ENCODE results near the gene TBL2. TPM values are rescaled to one million over a fixed set of nuclear protein-coding genes. Genes with fewer than 3 reads are reported as not detected.
"Not testable (repeated sequence)": the region's sequence is repeated elsewhere in the genome, so short reads cannot be mapped to it uniquely, and the experiment has no call there.

Gene TBL2
- total RNA-seq, 1 experiment from 2014 or later = 34.5 TPM

GRCh38 chr7:73541722-73542121 lies 36.7 kb downstream of the TBL2 start:
- H3K4me3 ChIP-seq (ENCODE audit: insufficient read depth, low read depth, low read length) = no peak overlapping the region
- no peak for DNase-seq

GRCh38 chr7:73539709-73540108 lies 38.7 kb downstream of the TBL2 start:
- DNase-seq = no peak
- Histone ChIP-seq H3K4me3 (ENCODE audit: insufficient read depth, low read depth, low read length) (no peak overlapping the region), H3K36me3 (replicated peaks; ENCODE audit: control insufficient read depth, insufficient read depth, low read length) (peaks cover 15% of the 10 kb centered on the region), H3K27me3 (ENCODE audit: control insufficient read depth, insufficient read depth, low read length) (no peaks in the 10 kb centered on the region)

More at GRCh38 chr7:73541722-73542121, 36.7 kb downstream of the TBL2 start:
- Histone ChIP-seq H3K27me3 (ENCODE audit: control insufficient read depth, insufficient read depth, low read length) (no peaks in the 10 kb centered on the region), H3K36me3 (replicated peaks; ENCODE audit: control insufficient read depth, insufficient read depth, low read length) (peaks cover 12% of the 10 kb centered on the region)

- H3K4me3 ChIP-seq (ENCODE audit: insufficient read depth, low read depth, low read length); DNase-seq; H3K27me3 ChIP-seq (ENCODE audit: control insufficient read depth, insufficient read depth, low read length): not testable (repeated sequence)
- H3K36me3 ChIP-seq (replicated peaks; ENCODE audit: control insufficient read depth, insufficient read depth, low read length) = peaks cover 13% of the 10 kb centered on the region
Observed at GRCh38 chr7:73538510-73538909, 39.9 kb downstream of the TBL2 start.

- DNase-seq = no peak
- Histone ChIP-seq H3K36me3 (replicated peaks; ENCODE audit: control insufficient read depth, insufficient read depth, low read length) (peaks cover 13% of the 10 kb centered on the region), H3K4me3 (ENCODE audit: insufficient read depth, low read depth, low read length) (no peak overlapping the region), H3K27me3 (ENCODE audit: control insufficient read depth, insufficient read depth, low read length) (no peaks in the 10 kb centered on the region)
Observed at GRCh38 chr7:73537051-73537450, 41.3 kb downstream of the TBL2 start.

- Histone ChIP-seq H3K4me3 (ENCODE audit: insufficient read depth, low read depth, low read length) (no peak overlapping the region), H3K27me3 (ENCODE audit: control insufficient read depth, insufficient read depth, low read length) (no peaks in the 10 kb centered on the region), H3K36me3 (replicated peaks; ENCODE audit: control insufficient read depth, insufficient read depth, low read length) (peaks cover 13% of the 10 kb centered on the region)
- DNase-seq = no peak
Observed at GRCh38 chr7:73536479-73536878, 41.9 kb downstream of the TBL2 start.

GRCh38 chr7:73535918-73536317 lies 42.5 kb downstream of the TBL2 start:
- DNase-seq; H3K4me3 ChIP-seq (ENCODE audit: insufficient read depth, low read depth, low read length); H3K27me3 ChIP-seq (ENCODE audit: control insufficient read depth, insufficient read depth, low read length): not testable (repeated sequence)
- peaks cover 13% of the 10 kb centered on the region for H3K36me3 ChIP-seq (replicated peaks; ENCODE audit: control insufficient read depth, insufficient read depth, low read length)

GRCh38 chr7:73533742-73534141 lies 44.6 kb downstream of the TBL2 start:
- no peak overlapping the region for H3K4me3 ChIP-seq (ENCODE audit: insufficient read depth, low read depth, low read length)
- H3K27me3 ChIP-seq (ENCODE audit: control insufficient read depth, insufficient read depth, low read length) = no peaks in the 10 kb centered on the region
- H3K36me3 ChIP-seq (replicated peaks; ENCODE audit: control insufficient read depth, insufficient read depth, low read length) = peaks cover 5% of the 10 kb centered on the region
- no peak for DNase-seq

GRCh38 chr7:73532224-73532623 lies 46.2 kb downstream of the TBL2 start:
- DNase-seq = no peak
- Histone ChIP-seq H3K36me3 (replicated peaks; ENCODE audit: control insufficient read depth, insufficient read depth, low read length) (peaks cover 5% of the 10 kb centered on the region), H3K4me3 (ENCODE audit: insufficient read depth, low read depth, low read length) (no peak overlapping the region), H3K27me3 (ENCODE audit: control insufficient read depth, insufficient read depth, low read length) (no peaks in the 10 kb centered on the region)

GRCh38 chr7:73530800-73531199 lies 47.6 kb downstream of the TBL2 start:
- no peak overlapping the region for H3K4me3 ChIP-seq (ENCODE audit: insufficient read depth, low read depth, low read length)
- no peaks in the 10 kb centered on the region for H3K36me3 ChIP-seq (replicated peaks; ENCODE audit: control insufficient read depth, insufficient read depth, low read length)
- no peak for DNase-seq
- H3K27me3 ChIP-seq (ENCODE audit: control insufficient read depth, insufficient read depth, low read length) = no peaks in the 10 kb centered on the region

GRCh38 chr7:73526896-73527821 lies 51.2 kb downstream of the TBL2 start:
- H3K36me3 ChIP-seq (replicated peaks; ENCODE audit: control insufficient read depth, insufficient read depth, low read length) = no peaks in the 10 kb centered on the region
- no peaks in the 10 kb centered on the region for H3K27me3 ChIP-seq (ENCODE audit: control insufficient read depth, insufficient read depth, low read length)
- DNase-seq = no peak
- no peak overlapping the region for H3K4me3 ChIP-seq (ENCODE audit: insufficient read depth, low read depth, low read length)

GRCh38 chr7:73526158-73526494 lies 52.3 kb downstream of the TBL2 start:
- H3K4me3 ChIP-seq (ENCODE audit: insufficient read depth, low read depth, low read length); H3K36me3 ChIP-seq (replicated peaks; ENCODE audit: control insufficient read depth, insufficient read depth, low read length); H3K27me3 ChIP-seq (ENCODE audit: control insufficient read depth, insufficient read depth, low read length); DNase-seq: not testable (repeated sequence)

GRCh38 chr7:73522105-73522872 lies 56.1 kb downstream of the TBL2 start, which contains the start of gene BAZ1B:
BAZ1B (minus strand) TSS chr7:73522293; CDS start chr7:73521933, 360 bp downstream.
- Histone ChIP-seq H3K4me3 (ENCODE audit: insufficient read depth, low read depth, low read length) (peak within 1 kb of the TSS; percentile 77), H3K36me3 (replicated peaks; ENCODE audit: control insufficient read depth, insufficient read depth, low read length) (peaks cover 5% of the 10 kb centered on the region), H3K27me3 (ENCODE audit: control insufficient read depth, insufficient read depth, low read length) (no peaks in the 10 kb centered on the region)
- peak; percentile 99 for DNase-seq

- H3K27me3 ChIP-seq (ENCODE audit: control insufficient read depth, insufficient read depth, low read length) = no peaks in the 10 kb centered on the region
- H3K36me3 ChIP-seq (replicated peaks; ENCODE audit: control insufficient read depth, insufficient read depth, low read length) = peaks cover 7% of the 10 kb centered on the region
- peak; percentile 85 for DNase-seq
- peak overlapping the region; percentile 77 for H3K4me3 ChIP-seq (ENCODE audit: insufficient read depth, low read depth, low read length)
Observed at GRCh38 chr7:73521636-73522104, 56.7 kb downstream of the TBL2 start.

GRCh38 chr7:73520673-73521635 lies 57.4 kb downstream of the TBL2 start:
- Histone ChIP-seq H3K36me3 (replicated peaks; ENCODE audit: control insufficient read depth, insufficient read depth, low read length) (peaks cover 7% of the 10 kb centered on the region), H3K4me3 (ENCODE audit: insufficient read depth, low read depth, low read length) (peak overlapping the region; percentile 77), H3K27me3 (ENCODE audit: control insufficient read depth, insufficient read depth, low read length) (no peaks in the 10 kb centered on the region)
- peak; percentile 68 for DNase-seq

Data from H7 (cell line).